Activated CD8-positive, alpha-beta memory T cell treated with anti-CD3 and anti-CD28 coated beads, Interleukin-2, amount 10 ng/mL, durations not matched to agents 7 days and 5 days (primary cell): ENCODE data around the gene KIRREL3. TPM values are rescaled to one million over a fixed set of nuclear protein-coding genes. Genes with fewer than 3 reads are reported as not detected.

ENCODE experiments used
- ATAC-seq: fragments of 150-1000 bp; cut with Tn5 transposase; one replicate; pipeline ENCODE4 v1.10.0; 2021; ENCODE audit warnings: moderate library complexity
- CTCF ChIA-PET: fragments of 350-600 bp; sonication (Branson Sonifier 250); formaldehyde crosslinking; loops from one replicate; lab custom pipeline; 2021; ENCODE audit warnings: antibody characterized with exemption; lab: Charles Lee
- DNase-seq: peaks from one replicate; pipeline ENCODE4 v3.0.0-alpha.2; 2020
- H3K27ac Mint-ChIP-seq: one replicate; pipeline ENCODE4 v1.8.0; 2021; ENCODE audit warnings: mild to moderate bottlenecking, mixed read lengths
- H3K27me3 Mint-ChIP-seq: one replicate; pipeline ENCODE4 v1.8.0; 2021; ENCODE audit warnings: mixed read lengths
- H3K36me3 Mint-ChIP-seq: one replicate; pipeline ENCODE4 v1.8.0; 2021; ENCODE audit warnings: mild to moderate bottlenecking, mixed read lengths
- H3K4me1 Mint-ChIP-seq: one replicate; pipeline ENCODE4 v1.8.0; 2021; ENCODE audit warnings: mixed read lengths
- H3K4me3 Mint-ChIP-seq: one replicate; pipeline ENCODE4 v1.8.0; 2021; ENCODE audit warnings: mild to moderate bottlenecking, moderate library complexity, mixed read lengths
- H3K9me3 Mint-ChIP-seq: one replicate; pipeline ENCODE4 v1.8.0; 2022; ENCODE audit warnings: low read depth, mixed read lengths
- total RNA-seq, 2 experiments: library from RNA; stranded (reverse); gene quantifications; one replicate each; pipeline ENCODE4 v1.2.3, GENCODE V29; 2021

KIRREL3 gene
- total RNA-seq, 2 experiments from 2014 or later: not detected

GRCh38 chr11:126444072-126444471, 556.5 kb downstream of the KIRREL3 start:
- DNase-seq: no peak
- Mint-ChIP-seq H3K27me3 (peaks cover 15% of the 10 kb centered on the region), H3K27ac (no peak overlapping the region), H3K9me3 (no peaks in the 10 kb centered on the region), H3K4me1 (peaks cover 3% of the 10 kb centered on the region), H3K36me3 (no peaks in the 10 kb centered on the region), H3K4me3 (no peak overlapping the region)
- CTCF ChIA-PET: interaction anchor here (1.6 to 7.8 kb wide), 2 partner anchors 35 to 39 kb away, joined by 5 to 109 read pairs; no protein-coding TSS in a partner anchor
- ATAC-seq: no peak

GRCh38 chr11:126443120-126443519, 557.5 kb downstream of the KIRREL3 start:
- no peak for ATAC-seq
- CTCF ChIA-PET: interaction anchor here (1.6 to 7.8 kb wide), 4 partner anchors 22 to 548 kb away, joined by 5 to 109 read pairs (median 16); no protein-coding TSS in a partner anchor
- Mint-ChIP-seq H3K9me3 (no peaks in the 10 kb centered on the region), H3K4me1 (peaks cover 3% of the 10 kb centered on the region), H3K27me3 (peaks cover 15% of the 10 kb centered on the region), H3K4me3 (no peak overlapping the region), H3K27ac (no peak overlapping the region), H3K36me3 (no peaks in the 10 kb centered on the region)
- DNase-seq: no peak

GRCh38 chr11:126440792-126441514, 559.6 kb downstream of the KIRREL3 start:
- DNase-seq (peak; percentile 78), ATAC-seq (peak; percentile 79)
- Mint-ChIP-seq H3K36me3 (no peaks in the 10 kb centered on the region), H3K4me3 (no peak overlapping the region), H3K9me3 (no peaks in the 10 kb centered on the region), H3K27me3 (peaks cover 15% of the 10 kb centered on the region), H3K27ac (no peak overlapping the region), H3K4me1 (peaks cover 3% of the 10 kb centered on the region)
- CTCF ChIA-PET: interaction anchor here (0.7 to 7.8 kb wide), 15 partner anchors 9 to 550 kb away, joined by 3 to 109 read pairs (median 7); no protein-coding TSS in a partner anchor

- Mint-ChIP-seq H3K27me3 (peaks cover 15% of the 10 kb centered on the region), H3K4me1 (peaks cover 3% of the 10 kb centered on the region), H3K36me3 (no peaks in the 10 kb centered on the region), H3K27ac (no peak overlapping the region), H3K9me3 (no peaks in the 10 kb centered on the region), H3K4me3 (no peak overlapping the region)
- CTCF ChIA-PET: interaction anchor here (1.0 to 7.8 kb wide), 12 partner anchors 11 to 551 kb away, joined by 3 to 109 read pairs (median 8); no protein-coding TSS in a partner anchor
- no peak for ATAC-seq
- no peak for DNase-seq
Measured at GRCh38 chr11:126440276-126440675, 560.3 kb downstream of the KIRREL3 start.

- no peaks in the 10 kb centered on the region for H3K9me3 Mint-ChIP-seq
- peaks cover 3% of the 10 kb centered on the region for H3K4me1 Mint-ChIP-seq
- H3K36me3 Mint-ChIP-seq: no peaks in the 10 kb centered on the region
- CTCF ChIA-PET: interaction anchor here (1.2 to 7.8 kb wide), 3 partner anchors 40 to 128 kb away, joined by 3 to 109 read pairs (median 7); no protein-coding TSS in a partner anchor
- ATAC-seq (no peak), DNase-seq (no peak)
- no peak overlapping the region for H3K27ac Mint-ChIP-seq
- H3K4me3 Mint-ChIP-seq: no peak overlapping the region
- peaks cover 14% of the 10 kb centered on the region for H3K27me3 Mint-ChIP-seq
Measured at GRCh38 chr11:126438691-126439090, 561.9 kb downstream of the KIRREL3 start.

- DNase-seq (no peak), ATAC-seq (no peak)
- peaks cover 10% of the 10 kb centered on the region for H3K27me3 Mint-ChIP-seq
- H3K9me3 Mint-ChIP-seq: no peaks in the 10 kb centered on the region
- CTCF ChIA-PET: no interaction called here
- no peak overlapping the region for H3K27ac Mint-ChIP-seq
- H3K4me1 Mint-ChIP-seq: peaks cover 3% of the 10 kb centered on the region
- no peak overlapping the region for H3K4me3 Mint-ChIP-seq
- no peaks in the 10 kb centered on the region for H3K36me3 Mint-ChIP-seq
Measured at GRCh38 chr11:126438272-126438671, 562.3 kb downstream of the KIRREL3 start.

- Mint-ChIP-seq H3K27me3 (peaks cover 8% of the 10 kb centered on the region), H3K36me3 (no peaks in the 10 kb centered on the region), H3K27ac (no peak overlapping the region), H3K9me3 (no peaks in the 10 kb centered on the region), H3K4me3 (no peak overlapping the region), H3K4me1 (peaks cover 3% of the 10 kb centered on the region)
- CTCF ChIA-PET: no interaction called here
- ATAC-seq: no peak
- DNase-seq: no peak
Measured at GRCh38 chr11:126437731-126438130, 562.8 kb downstream of the KIRREL3 start.

GRCh38 chr11:126436209-126436755, 564.3 kb downstream of the KIRREL3 start:
- DNase-seq: no peak
- CTCF ChIA-PET: interaction anchor here (1.5 kb wide), 1 partner anchor 44 kb away, joined by 4 read pairs; no protein-coding TSS in a partner anchor
- no peaks in the 10 kb centered on the region for H3K36me3 Mint-ChIP-seq
- no peaks in the 10 kb centered on the region for H3K9me3 Mint-ChIP-seq
- peaks cover 4% of the 10 kb centered on the region for H3K27me3 Mint-ChIP-seq
- peaks cover 3% of the 10 kb centered on the region for H3K4me1 Mint-ChIP-seq
- no peak for ATAC-seq
- no peak overlapping the region for H3K4me3 Mint-ChIP-seq
- H3K27ac Mint-ChIP-seq: no peak overlapping the region

GRCh38 chr11:126434950-126435335, 565.6 kb downstream of the KIRREL3 start:
- Mint-ChIP-seq H3K4me1 (no peaks in the 10 kb centered on the region), H3K9me3 (no peaks in the 10 kb centered on the region), H3K27ac (no peak overlapping the region), H3K4me3 (no peak overlapping the region), H3K36me3 (no peaks in the 10 kb centered on the region), H3K27me3 (no peaks in the 10 kb centered on the region)
- DNase-seq (no peak), ATAC-seq (no peak)
- CTCF ChIA-PET: no interaction called here

GRCh38 chr11:126433989-126434949, 566.3 kb downstream of the KIRREL3 start:
- ATAC-seq (no peak), DNase-seq (no peak)
- Mint-ChIP-seq H3K4me1 (no peaks in the 10 kb centered on the region), H3K36me3 (no peaks in the 10 kb centered on the region), H3K27ac (no peak overlapping the region), H3K27me3 (no peaks in the 10 kb centered on the region), H3K4me3 (no peak overlapping the region), H3K9me3 (no peaks in the 10 kb centered on the region)
- CTCF ChIA-PET: interaction anchor here (1.1 kb wide), 1 partner anchor 46 kb away, joined by 3 read pairs; no protein-coding TSS in a partner anchor

- no peak for DNase-seq
- ATAC-seq: no peak
- H3K36me3 Mint-ChIP-seq: no peaks in the 10 kb centered on the region
- H3K9me3 Mint-ChIP-seq: no peaks in the 10 kb centered on the region
- CTCF ChIA-PET: interaction anchor here (1.1 to 1.7 kb wide), 2 partner anchors 12 to 47 kb away, joined by 3 to 4 read pairs; no protein-coding TSS in a partner anchor
- no peak overlapping the region for H3K27ac Mint-ChIP-seq
- H3K4me3 Mint-ChIP-seq: no peak overlapping the region
- no peaks in the 10 kb centered on the region for H3K27me3 Mint-ChIP-seq
- H3K4me1 Mint-ChIP-seq: no peaks in the 10 kb centered on the region
Measured at GRCh38 chr11:126433244-126433846, 567.2 kb downstream of the KIRREL3 start.

GRCh38 chr11:126432525-126432924, 568.0 kb downstream of the KIRREL3 start:
- Mint-ChIP-seq H3K36me3 (no peaks in the 10 kb centered on the region), H3K27ac (no peak overlapping the region), H3K9me3 (no peaks in the 10 kb centered on the region), H3K4me3 (no peak overlapping the region), H3K4me1 (no peaks in the 10 kb centered on the region), H3K27me3 (no peaks in the 10 kb centered on the region)
- no peak for ATAC-seq
- no peak for DNase-seq
- CTCF ChIA-PET: interaction anchor here (1.1 to 1.7 kb wide), 3 partner anchors 11 to 48 kb away, joined by 3 to 4 read pairs (median 3); no protein-coding TSS in a partner anchor
